HL-60 (cell line): ENCODE measurements around the gene UGT2B7.

ENCODE experiments used
- DNase-seq, 2 experiments: peaks; one replicate each; pipeline ENCODE4 v3.0.0-alpha.2; 2010 to 2020; ENCODE audit warnings: low read depth in 1 of 2, low spot score in 1 of 2
- H3K27ac ChIP-seq: fragments of 250-450 bp; sonication (Bioruptor Pico); replicated peaks from 2 replicates; pipeline ENCODE4 v1.5.1; 2020; ENCODE audit warnings: mild to moderate bottlenecking, moderate library complexity
- H3K27me3 ChIP-seq: fragments of 250-450 bp; sonication (Bioruptor Pico); 2 replicates; pipeline ENCODE4 v1.5.1; 2021; ENCODE audit warnings: mild to moderate bottlenecking, moderate library complexity; ENCODE audit not compliant: insufficient read depth, poor library complexity, severe bottlenecking
- H3K4me3 ChIP-seq: replicated peaks from 2 replicates; pipeline ENCODE4 v1.5.1; 2011; ENCODE audit warnings: mild to moderate bottlenecking, control low read depth, low read length; ENCODE audit not compliant: insufficient read depth
- GABPA ChIP-seq: IDR thresholded peaks from 2 replicates; pipeline ENCODE4 v1.6.1; 2012; ENCODE audit warnings: low read depth
- POLR2AphosphoS5 ChIP-seq: IDR thresholded peaks from 2 replicates; pipeline ENCODE4 v1.6.1; 2012; ENCODE audit warnings: low read depth
- SPI1 ChIP-seq: IDR thresholded peaks from 2 replicates; pipeline ENCODE4 v1.6.1; 2012; ENCODE audit warnings: low read depth, mild to moderate bottlenecking, borderline replicate concordance
- TF ChIP-seq, protein P1 (sequence below): IDR thresholded peaks from 2 replicates; pipeline ENCODE4 v1.6.1; 2012; ENCODE audit warnings: low read depth; ENCODE audit not compliant: insufficient replicate concordance
- TF ChIP-seq, protein P2 (sequence below): IDR thresholded peaks from one replicate; pipeline ENCODE4 v1.5.1; 2011; ENCODE audit warnings: low read length, control low read depth, inconsistent platforms; ENCODE audit not compliant: insufficient read depth

UGT2B7 gene

DNA sequence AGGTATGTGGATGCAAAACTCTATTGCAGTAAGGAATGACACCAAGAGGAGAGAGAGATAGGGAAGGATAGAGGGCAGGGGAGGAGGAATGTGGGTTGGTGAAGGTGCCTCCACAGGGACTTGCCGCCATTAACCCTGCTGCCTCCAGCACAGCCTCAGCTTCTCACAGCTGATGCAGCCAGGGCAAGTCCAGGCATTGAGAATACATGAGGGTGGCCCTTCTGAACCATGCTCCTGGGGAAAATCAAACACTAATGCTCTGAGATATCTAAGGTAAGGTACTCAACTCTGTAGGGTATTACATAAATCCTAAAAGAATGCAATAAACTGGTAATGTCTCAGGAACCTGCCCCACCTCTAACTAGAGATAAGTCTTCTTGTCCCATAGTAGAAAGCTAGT lies 28.7 kb downstream of the UGT2B7 start:
- no peak overlapping the region for H3K4me3 ChIP-seq
- no peak overlapping the region for H3K27ac ChIP-seq
- H3K27me3 ChIP-seq, result no peaks in the 10 kb centered on the region
- TF ChIP-seq GABPA, result no peak
- TF ChIP-seq, protein P1, sequence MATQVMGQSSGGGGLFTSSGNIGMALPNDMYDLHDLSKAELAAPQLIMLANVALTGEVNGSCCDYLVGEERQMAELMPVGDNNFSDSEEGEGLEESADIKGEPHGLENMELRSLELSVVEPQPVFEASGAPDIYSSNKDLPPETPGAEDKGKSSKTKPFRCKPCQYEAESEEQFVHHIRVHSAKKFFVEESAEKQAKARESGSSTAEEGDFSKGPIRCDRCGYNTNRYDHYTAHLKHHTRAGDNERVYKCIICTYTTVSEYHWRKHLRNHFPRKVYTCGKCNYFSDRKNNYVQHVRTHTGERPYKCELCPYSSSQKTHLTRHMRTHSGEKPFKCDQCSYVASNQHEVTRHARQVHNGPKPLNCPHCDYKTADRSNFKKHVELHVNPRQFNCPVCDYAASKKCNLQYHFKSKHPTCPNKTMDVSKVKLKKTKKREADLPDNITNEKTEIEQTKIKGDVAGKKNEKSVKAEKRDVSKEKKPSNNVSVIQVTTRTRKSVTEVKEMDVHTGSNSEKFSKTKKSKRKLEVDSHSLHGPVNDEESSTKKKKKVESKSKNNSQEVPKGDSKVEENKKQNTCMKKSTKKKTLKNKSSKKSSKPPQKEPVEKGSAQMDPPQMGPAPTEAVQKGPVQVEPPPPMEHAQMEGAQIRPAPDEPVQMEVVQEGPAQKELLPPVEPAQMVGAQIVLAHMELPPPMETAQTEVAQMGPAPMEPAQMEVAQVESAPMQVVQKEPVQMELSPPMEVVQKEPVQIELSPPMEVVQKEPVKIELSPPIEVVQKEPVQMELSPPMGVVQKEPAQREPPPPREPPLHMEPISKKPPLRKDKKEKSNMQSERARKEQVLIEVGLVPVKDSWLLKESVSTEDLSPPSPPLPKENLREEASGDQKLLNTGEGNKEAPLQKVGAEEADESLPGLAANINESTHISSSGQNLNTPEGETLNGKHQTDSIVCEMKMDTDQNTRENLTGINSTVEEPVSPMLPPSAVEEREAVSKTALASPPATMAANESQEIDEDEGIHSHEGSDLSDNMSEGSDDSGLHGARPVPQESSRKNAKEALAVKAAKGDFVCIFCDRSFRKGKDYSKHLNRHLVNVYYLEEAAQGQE, result no peak
- TF ChIP-seq, protein P2, sequence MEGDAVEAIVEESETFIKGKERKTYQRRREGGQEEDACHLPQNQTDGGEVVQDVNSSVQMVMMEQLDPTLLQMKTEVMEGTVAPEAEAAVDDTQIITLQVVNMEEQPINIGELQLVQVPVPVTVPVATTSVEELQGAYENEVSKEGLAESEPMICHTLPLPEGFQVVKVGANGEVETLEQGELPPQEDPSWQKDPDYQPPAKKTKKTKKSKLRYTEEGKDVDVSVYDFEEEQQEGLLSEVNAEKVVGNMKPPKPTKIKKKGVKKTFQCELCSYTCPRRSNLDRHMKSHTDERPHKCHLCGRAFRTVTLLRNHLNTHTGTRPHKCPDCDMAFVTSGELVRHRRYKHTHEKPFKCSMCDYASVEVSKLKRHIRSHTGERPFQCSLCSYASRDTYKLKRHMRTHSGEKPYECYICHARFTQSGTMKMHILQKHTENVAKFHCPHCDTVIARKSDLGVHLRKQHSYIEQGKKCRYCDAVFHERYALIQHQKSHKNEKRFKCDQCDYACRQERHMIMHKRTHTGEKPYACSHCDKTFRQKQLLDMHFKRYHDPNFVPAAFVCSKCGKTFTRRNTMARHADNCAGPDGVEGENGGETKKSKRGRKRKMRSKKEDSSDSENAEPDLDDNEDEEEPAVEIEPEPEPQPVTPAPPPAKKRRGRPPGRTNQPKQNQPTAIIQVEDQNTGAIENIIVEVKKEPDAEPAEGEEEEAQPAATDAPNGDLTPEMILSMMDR, result no peak
- no peak for TF ChIP-seq SPI1
- TF ChIP-seq POLR2AphosphoS5, result no peak
- no peak for DNase-seq

DNA sequence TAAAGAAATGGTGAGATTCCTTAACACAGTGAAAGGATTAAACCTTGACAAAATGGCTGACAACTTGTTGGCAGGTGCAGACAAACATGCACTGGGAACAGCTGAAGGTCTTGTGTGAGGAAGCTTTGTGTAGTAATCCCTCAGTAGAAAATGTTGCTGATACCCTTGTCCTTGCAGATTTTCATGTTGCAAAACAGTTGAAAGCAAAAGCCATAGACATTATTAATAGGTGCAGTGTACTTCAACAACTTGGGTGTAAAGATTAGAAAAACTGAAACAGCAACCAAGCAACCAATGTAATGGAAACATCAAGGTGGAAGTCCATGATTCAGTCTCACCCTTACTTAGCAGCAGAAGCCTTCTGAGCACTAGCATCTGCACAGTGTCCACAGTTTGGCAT lies 29.8 kb downstream of the UGT2B7 start:
- TF ChIP-seq, protein P1, result no peak
- TF ChIP-seq GABPA, result no peak
- TF ChIP-seq SPI1, result no peak
- no peak for TF ChIP-seq POLR2AphosphoS5
- TF ChIP-seq, protein P2, result no peak
- H3K27me3 ChIP-seq, result no peaks in the 10 kb centered on the region
- no peak overlapping the region for H3K4me3 ChIP-seq
- H3K27ac ChIP-seq, result no peak overlapping the region
- no peak for DNase-seq

GRCh38 chr4:69133993-69134392 lies 37.7 kb downstream of the UGT2B7 start:
- TF ChIP-seq, protein P1, result no peak
- no peak for TF ChIP-seq POLR2AphosphoS5
- TF ChIP-seq GABPA, result no peak
- Histone ChIP-seq H3K27me3 (no peaks in the 10 kb centered on the region), H3K27ac (no peak overlapping the region), H3K4me3 (no peak overlapping the region)
- no peak for DNase-seq

DNA sequence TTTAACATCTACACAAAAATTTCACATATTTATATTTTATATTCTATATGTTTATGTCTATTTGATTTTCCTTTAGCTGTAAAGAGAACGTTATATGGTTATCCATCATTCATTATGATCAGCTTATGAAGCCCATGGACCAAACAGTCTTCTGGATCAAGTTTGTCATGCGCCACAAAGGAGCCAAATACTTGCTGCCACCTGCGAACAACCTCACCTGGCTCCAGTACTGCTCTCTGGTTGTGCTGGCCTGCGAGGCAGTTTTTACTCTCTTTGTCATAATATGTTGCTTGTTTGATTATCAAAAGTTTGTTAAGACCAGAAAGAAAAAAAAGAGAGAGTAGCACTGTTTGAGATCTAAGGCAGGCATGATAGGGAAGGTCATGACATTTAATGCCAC lies 38.2 kb downstream of the UGT2B7 start:
- Histone ChIP-seq H3K4me3 (no peak overlapping the region), H3K27ac (no peak overlapping the region), H3K27me3 (no peaks in the 10 kb centered on the region)
- DNase-seq, result no peak
- TF ChIP-seq, protein P2, result no peak
- TF ChIP-seq, protein P1, result no peak
- TF ChIP-seq POLR2AphosphoS5, result no peak
